ENCODE measurements around the gene DCAF10.
"Not testable (repeated sequence)": the region's sequence is repeated elsewhere in the genome, so short reads cannot be mapped to it uniquely, and the experiment has no call there.

The DCAF10 gene

DNA sequence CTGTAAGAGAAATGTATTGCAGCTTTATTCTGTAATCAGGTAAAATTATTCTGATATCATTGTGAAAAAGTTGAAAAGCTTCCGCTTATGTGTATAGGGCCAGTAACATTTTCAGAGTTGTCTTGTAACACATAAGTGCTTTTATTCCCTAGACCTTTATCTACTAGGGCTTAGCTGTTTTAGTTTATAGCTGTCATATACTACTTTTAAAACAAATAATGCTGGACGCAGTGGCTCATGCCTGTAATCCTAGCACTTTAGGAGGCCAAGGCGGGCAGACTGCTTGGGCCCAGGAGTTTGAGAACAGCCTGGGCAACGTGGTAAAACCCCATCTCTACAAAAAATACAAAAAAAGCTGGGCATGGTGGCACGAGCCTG is 70.2 kb downstream of the DCAF10 start:
- no peak for DNase-seq

DNA sequence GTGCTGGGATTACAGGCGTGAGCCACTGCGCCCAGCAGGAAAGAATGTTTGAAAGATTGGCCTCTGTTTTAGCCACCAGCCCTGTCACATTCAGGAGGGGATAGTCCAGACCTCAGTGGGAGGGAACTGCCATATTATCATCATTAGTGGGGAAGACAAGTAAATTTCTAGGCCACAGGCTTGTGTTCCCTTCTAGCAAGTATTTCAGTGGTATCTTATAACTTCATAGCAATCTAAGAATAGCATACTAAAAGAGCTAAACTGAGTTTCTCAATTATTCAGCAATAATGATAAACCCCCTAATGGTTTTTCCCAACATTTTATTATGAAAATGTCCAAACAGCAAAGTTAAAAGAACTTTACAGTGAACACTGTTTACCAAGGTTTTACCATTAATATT is 73.4 kb downstream of the DCAF10 start:
- no peak for DNase-seq

DNA sequence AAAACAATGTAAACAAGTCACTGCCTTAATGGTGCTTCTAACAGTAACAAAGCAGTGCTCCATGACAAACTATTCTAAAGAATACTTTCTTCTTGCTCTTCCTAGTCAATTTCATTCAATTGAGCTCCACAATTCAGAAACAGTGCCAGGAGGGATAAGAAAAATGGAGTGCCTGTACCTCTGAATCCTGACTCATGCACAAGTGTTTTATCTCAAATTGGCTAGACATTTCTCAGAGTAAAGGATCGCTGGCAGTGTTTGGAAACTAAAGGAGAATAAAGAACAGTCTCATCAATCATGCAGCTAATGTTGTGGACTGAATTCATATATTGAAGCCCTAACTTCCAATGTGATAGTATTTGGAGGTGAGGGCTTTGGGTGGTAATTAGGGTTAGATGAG is 75.8 kb downstream of the DCAF10 start:
- no peak for DNase-seq

- DNase-seq = no peak
These were observed 80.4 kb downstream of the DCAF10 start for GRCh38 chr9:37880916-37881479.

- not testable (repeated sequence) for DNase-seq
These were observed 87.5 kb downstream of the DCAF10 start for GRCh38 chr9:37887977-37888583.

DNA sequence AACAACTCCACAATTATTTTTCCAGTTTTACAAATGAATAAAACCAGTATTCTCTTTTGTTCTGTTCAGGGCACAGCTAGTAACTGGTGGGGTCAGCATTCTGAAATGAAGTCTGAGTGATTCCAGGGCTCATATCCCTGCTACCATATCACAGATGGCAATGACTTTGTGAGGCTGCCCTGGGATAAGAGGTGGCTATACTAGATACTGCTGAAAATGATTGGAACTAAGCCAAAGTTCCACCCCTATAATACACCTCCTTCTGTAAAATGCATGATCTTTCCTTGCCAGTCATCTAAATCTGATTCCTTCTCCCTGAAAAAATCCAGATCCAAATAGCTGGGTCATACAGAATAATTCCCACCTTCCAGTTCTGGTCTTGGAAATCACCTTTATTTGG is 88.9 kb downstream of the DCAF10 start:
- no peak for DNase-seq

GRCh38 chr9:37891042-37891441 is 90.4 kb downstream of the DCAF10 start:
- DNase-seq = not testable (repeated sequence)

DNA sequence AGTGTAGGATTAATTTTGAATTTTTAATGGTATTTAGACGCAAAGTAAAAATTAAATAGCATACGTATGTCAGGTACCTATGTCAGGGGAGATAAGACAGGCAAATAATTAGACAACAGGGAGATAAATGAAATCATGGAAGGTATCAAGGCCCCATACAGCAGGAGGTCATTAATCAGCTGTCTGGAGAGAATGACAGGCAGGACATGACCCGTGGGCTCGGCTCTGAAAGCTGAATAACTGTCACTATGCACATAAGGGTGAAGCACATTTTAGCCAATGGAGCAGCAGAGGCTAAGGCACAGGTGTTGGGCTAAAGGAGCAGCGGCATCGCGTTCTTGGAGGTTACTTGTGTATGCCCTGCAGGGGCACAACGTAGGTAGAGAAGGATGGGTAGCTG is 91.5 kb downstream of the DCAF10 start:
- no peak for DNase-seq

DNA sequence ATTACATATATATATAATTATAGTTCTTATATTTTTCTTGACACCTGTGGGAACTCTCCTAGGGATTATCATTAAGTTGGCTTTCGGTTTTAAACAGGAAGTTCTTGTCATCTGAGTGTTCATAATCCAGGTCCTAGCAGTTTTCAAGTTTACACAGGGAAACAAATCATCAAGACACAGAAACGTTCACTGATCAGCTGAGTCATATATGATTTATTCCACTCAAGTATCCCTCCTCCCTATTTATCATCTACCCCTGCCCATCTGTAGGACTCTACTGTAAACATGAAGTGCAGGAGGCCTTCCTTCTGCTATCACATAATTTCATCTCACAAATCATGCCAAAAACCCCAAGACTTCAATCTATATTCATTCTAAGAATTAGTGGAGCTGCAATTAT is 97.1 kb downstream of the DCAF10 start:
- DNase-seq = no peak

DNA sequence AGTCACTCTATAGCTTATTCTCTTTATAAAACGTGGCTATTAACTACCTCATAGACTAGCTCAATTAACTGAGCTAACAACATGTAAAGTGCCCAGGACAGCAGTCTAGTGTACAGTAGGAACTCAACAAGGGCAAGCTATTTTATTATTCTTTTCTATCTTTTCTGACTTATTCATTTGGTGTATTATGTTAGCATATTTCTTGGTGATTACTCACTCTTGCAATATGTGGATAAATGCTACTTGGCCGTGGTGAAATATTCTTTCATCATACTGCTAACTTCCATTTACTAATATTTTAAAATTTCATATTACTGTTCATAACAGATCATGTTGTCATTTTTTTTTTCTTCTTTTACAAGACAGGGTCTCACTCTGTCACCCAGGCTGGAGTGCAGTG is 98.4 kb downstream of the DCAF10 start:
- DNase-seq = no peak

- DNase-seq = no peak
These were observed 101.5 kb downstream of the DCAF10 start for GRCh38 chr9:37902131-37902530.

GRCh38 chr9:37902796-37903646 is 102.4 kb downstream of the DCAF10 start:
- DNase-seq = peak; percentile 64

- DNase-seq = peak; percentile 94
These were observed 103.2 kb downstream of the DCAF10 start, which contains the start of gene SLC25A51 for GRCh38 chr9:37903647-37904444. TSS of gene SLC25A51 (minus strand) at chr9:37904127. CDS start at chr9:37888550, 15,577 bp downstream.

DNA sequence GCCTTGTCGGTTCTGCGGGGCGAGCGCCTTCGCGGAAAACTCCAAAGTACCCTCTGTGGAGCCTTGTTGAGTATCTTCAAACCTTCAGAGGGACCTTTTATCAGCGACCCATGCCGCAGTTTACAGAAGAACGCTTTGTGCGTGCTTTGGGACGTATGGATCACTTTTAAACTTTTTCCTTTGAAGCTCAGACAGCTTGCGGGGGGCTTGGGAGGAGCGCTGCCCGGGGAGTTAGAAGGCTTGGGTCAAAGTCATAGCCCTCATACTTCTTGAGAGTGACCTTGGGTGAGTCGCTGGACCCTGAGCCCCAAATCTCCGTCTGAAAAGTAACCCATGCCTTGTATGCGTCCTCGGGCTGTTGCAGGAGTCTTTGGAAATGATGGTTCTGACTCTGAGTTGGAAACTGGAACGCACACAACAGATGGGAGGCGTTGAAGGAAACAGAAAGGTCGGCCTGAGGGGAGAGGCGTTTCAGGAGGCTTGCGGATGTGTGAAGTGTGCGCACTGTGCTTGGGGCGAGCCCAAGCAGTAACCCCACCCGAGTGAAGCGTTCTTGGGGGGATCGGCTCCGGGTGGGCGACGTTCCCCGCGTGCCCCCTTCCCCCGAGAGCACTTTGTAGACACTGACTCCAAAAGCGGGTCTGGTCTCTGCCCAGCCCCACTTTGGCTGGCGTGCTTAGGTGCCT is 104.0 kb downstream of the DCAF10 start:
- DNase-seq = no peak

- no peak for DNase-seq
These were observed 104.5 kb downstream of the DCAF10 start for GRCh38 chr9:37905131-37905505.

- no peak for DNase-seq
These were observed 105.2 kb downstream of the DCAF10 start for GRCh38 chr9:37905776-37906175.

GRCh38 chr9:37906312-37907239 is 106.0 kb downstream of the DCAF10 start:
- DNase-seq = no peak

GRCh38 chr9:37908283-37908682 is 107.7 kb downstream of the DCAF10 start:
- DNase-seq = no peak

DNA sequence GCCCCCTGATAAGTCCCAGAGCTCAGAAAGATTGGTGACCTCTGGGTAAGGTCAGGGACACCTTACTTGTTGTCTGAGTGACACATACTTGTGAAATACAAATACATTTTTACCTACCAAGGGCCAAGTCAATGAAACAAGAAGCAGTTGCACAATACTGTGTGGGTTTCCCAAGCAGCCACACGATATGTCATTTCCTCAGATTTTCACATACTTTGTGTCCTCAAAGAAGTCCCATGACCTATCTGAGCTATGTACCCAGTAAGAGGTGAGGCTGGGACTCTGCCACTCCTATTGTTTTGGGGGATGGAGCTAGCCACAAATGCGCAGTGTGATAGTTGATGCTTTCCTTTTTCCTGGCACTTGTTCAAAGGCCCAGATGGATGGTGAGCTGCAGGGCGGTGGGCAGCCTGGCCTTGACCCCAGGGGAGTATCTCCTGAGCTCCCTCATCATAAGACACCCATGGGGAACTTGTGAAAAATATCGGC is 108.1 kb downstream of the DCAF10 start:
- DNase-seq = peak; percentile 16

DNA sequence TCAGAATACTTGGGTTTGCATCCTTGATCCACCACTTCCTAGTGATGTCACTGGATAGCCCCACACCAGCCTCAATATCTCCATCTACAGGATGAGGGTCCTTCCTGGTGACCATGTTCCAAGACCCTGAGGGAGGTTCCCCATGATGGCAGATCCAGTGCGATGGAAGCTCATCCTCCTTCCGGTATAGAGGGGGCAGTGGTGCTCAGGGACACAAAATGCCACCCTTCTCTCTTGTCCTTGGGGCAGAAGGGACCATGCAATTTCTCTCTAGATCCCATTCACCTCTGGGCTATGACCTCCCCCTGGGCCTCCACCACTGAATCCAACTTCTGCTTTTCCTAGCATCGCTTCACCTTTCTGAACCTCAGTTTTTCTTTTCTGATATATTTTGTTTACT is 108.7 kb downstream of the DCAF10 start:
- DNase-seq = no peak

GRCh38 chr9:37909836-37910235 is 109.2 kb downstream of the DCAF10 start:
- DNase-seq = not testable (repeated sequence)
